T-helper 17 cell (primary cell): ENCODE data around the gene CDH11. TPM values are rescaled to one million over a fixed set of nuclear protein-coding genes. Genes with fewer than 3 reads are reported as not detected.

Experiments
- ATAC-seq: fragments of 150-1000 bp; cut with Tn5 transposase; 2 replicates; pipeline ENCODE4 v1.10.0; 2021; ENCODE audit warnings: mild to moderate bottlenecking, moderate library complexity
- DNase-seq, 3 donors: peaks; one replicate each; pipeline versions ENCODE4 v3.0.0 to v3.0.0-alpha.2; 2020 to 2021
- H3K9me3 ChIP-seq: one replicate; pipeline ENCODE4 v1.7.0; 2013; ENCODE audit warnings: low read length, mild to moderate bottlenecking; ENCODE audit not compliant: control insufficient read depth, poor library complexity, severe bottlenecking
- H3K27ac Mint-ChIP-seq: one replicate; pipeline ENCODE4 v1.8.0; 2022; ENCODE audit warnings: mild to moderate bottlenecking, moderate library complexity, mixed read lengths
- H3K27me3 Mint-ChIP-seq: one replicate; pipeline ENCODE4 v1.8.0; 2022; ENCODE audit warnings: mixed read lengths
- H3K36me3 Mint-ChIP-seq: one replicate; pipeline ENCODE4 v1.8.0; 2022; ENCODE audit warnings: low read depth, mixed read lengths
- H3K4me1 Mint-ChIP-seq: one replicate; pipeline ENCODE4 v1.8.0; 2022; ENCODE audit warnings: mild to moderate bottlenecking, mixed read lengths
- H3K4me3 Mint-ChIP-seq: one replicate; pipeline ENCODE4 v1.8.0; 2022; ENCODE audit warnings: mild to moderate bottlenecking, moderate library complexity, mixed read lengths
- total RNA-seq, 4 donors: library from RNA in 2 of 4; stranded (reverse) in 2 of 4; gene quantifications; one replicate each; pipeline ENCODE4 v1.2.3 and lab custom pipeline; 2022 to 2026

The CDH11 gene
- total RNA-seq = not detected
- total RNA-seq (lab: John Stamatoyannopoulos, UW) = 0 to 0.12 reads per million in 2 donors

- Mint-ChIP-seq H3K36me3 (peaks cover 4% of the 10 kb centered on the region), H3K27ac (no peak within 1 kb of the TSS), H3K4me1 (no peaks in the 10 kb centered on the region), H3K27me3 (peaks cover 29% of the 10 kb centered on the region), H3K4me3 (no peak within 1 kb of the TSS)
- no peaks in the 10 kb centered on the region for H3K9me3 ChIP-seq
- ATAC-seq (no peak), DNase-seq (no peak)
Observed at GRCh38 chr16:65121870-65122723, at the start of gene CDH11. Gene CDH11 (minus strand): TSS chr16:65122063. CDS start chr16:65004869, 117,194 bp downstream.

GRCh38 chr16:65154321-65154720 is 32.5 kb upstream of the CDH11 start:
- ATAC-seq = no peak
- no peak for DNase-seq
- no peaks in the 10 kb centered on the region for H3K4me1 Mint-ChIP-seq
- no peaks in the 10 kb centered on the region for H3K9me3 ChIP-seq
- no peaks in the 10 kb centered on the region for H3K36me3 Mint-ChIP-seq
- H3K4me3 Mint-ChIP-seq = no peak overlapping the region
- no peaks in the 10 kb centered on the region for H3K27me3 Mint-ChIP-seq
- H3K27ac Mint-ChIP-seq = no peak overlapping the region

- no peak for ATAC-seq
Observed at GRCh38 chr16:65153365-65154105, 31.7 kb upstream of the CDH11 start.

GRCh38 chr16:65148804-65149203 is 26.9 kb upstream of the CDH11 start:
- H3K9me3 ChIP-seq = no peaks in the 10 kb centered on the region
- no peaks in the 10 kb centered on the region for H3K36me3 Mint-ChIP-seq
- no peak overlapping the region for H3K27ac Mint-ChIP-seq
- no peak overlapping the region for H3K4me3 Mint-ChIP-seq
- no peak for ATAC-seq
- H3K4me1 Mint-ChIP-seq = no peaks in the 10 kb centered on the region
- no peak for DNase-seq
- H3K27me3 Mint-ChIP-seq = no peaks in the 10 kb centered on the region

More at GRCh38 chr16:65153365-65154105, 31.7 kb upstream of the CDH11 start:
- Mint-ChIP-seq H3K27me3 (no peaks in the 10 kb centered on the region), H3K4me1 (no peaks in the 10 kb centered on the region), H3K27ac (no peak overlapping the region), H3K4me3 (no peak overlapping the region), H3K36me3 (no peaks in the 10 kb centered on the region)
- no peak for DNase-seq
- no peaks in the 10 kb centered on the region for H3K9me3 ChIP-seq

- ATAC-seq = no peak
- no peaks in the 10 kb centered on the region for H3K36me3 Mint-ChIP-seq
- no peaks in the 10 kb centered on the region for H3K4me1 Mint-ChIP-seq
- H3K4me3 Mint-ChIP-seq = no peak overlapping the region
- DNase-seq = no peak
- no peaks in the 10 kb centered on the region for H3K27me3 Mint-ChIP-seq
- H3K27ac Mint-ChIP-seq = no peak overlapping the region
- no peaks in the 10 kb centered on the region for H3K9me3 ChIP-seq
Observed at GRCh38 chr16:65142276-65142675, 20.4 kb upstream of the CDH11 start.

- H3K36me3 Mint-ChIP-seq = no peaks in the 10 kb centered on the region
- no peak for ATAC-seq
- H3K27ac Mint-ChIP-seq = no peak overlapping the region
Observed at GRCh38 chr16:65136681-65137080, 14.8 kb upstream of the CDH11 start.

GRCh38 chr16:65126845-65127624 is 5.2 kb upstream of the CDH11 start:
- Mint-ChIP-seq H3K4me1 (no peaks in the 10 kb centered on the region), H3K27me3 (peaks cover 12% of the 10 kb centered on the region), H3K4me3 (no peak overlapping the region), H3K36me3 (no peaks in the 10 kb centered on the region), H3K27ac (no peak overlapping the region)
- no peak for ATAC-seq
- no peaks in the 10 kb centered on the region for H3K9me3 ChIP-seq
- DNase-seq = no peak

More at GRCh38 chr16:65136681-65137080, 14.8 kb upstream of the CDH11 start:
- H3K4me1 Mint-ChIP-seq = no peaks in the 10 kb centered on the region
- no peaks in the 10 kb centered on the region for H3K9me3 ChIP-seq
- no peak for DNase-seq
- no peak overlapping the region for H3K4me3 Mint-ChIP-seq
- no peaks in the 10 kb centered on the region for H3K27me3 Mint-ChIP-seq

GRCh38 chr16:65125871-65126270 is 4.0 kb upstream of the CDH11 start:
- Mint-ChIP-seq H3K4me3 (no peak overlapping the region), H3K36me3 (peaks cover 2% of the 10 kb centered on the region), H3K27me3 (peaks cover 12% of the 10 kb centered on the region), H3K27ac (no peak overlapping the region), H3K4me1 (no peaks in the 10 kb centered on the region)
- DNase-seq = no peak
- ATAC-seq = no peak
- H3K9me3 ChIP-seq = no peaks in the 10 kb centered on the region

GRCh38 chr16:65125322-65125721 is 3.5 kb upstream of the CDH11 start:
- no peak for ATAC-seq

GRCh38 chr16:65124596-65124995 is 2.7 kb upstream of the CDH11 start:
- H3K27ac Mint-ChIP-seq = no peak overlapping the region
- H3K4me1 Mint-ChIP-seq = no peaks in the 10 kb centered on the region
- H3K4me3 Mint-ChIP-seq = no peak overlapping the region
- no peak for DNase-seq
- peaks cover 4% of the 10 kb centered on the region for H3K36me3 Mint-ChIP-seq
- H3K9me3 ChIP-seq = no peaks in the 10 kb centered on the region
- no peak for ATAC-seq
- H3K27me3 Mint-ChIP-seq = peaks cover 23% of the 10 kb centered on the region

More at GRCh38 chr16:65125322-65125721, 3.5 kb upstream of the CDH11 start:
- DNase-seq = no peak
- no peaks in the 10 kb centered on the region for H3K9me3 ChIP-seq
- Mint-ChIP-seq H3K27me3 (peaks cover 17% of the 10 kb centered on the region), H3K36me3 (peaks cover 2% of the 10 kb centered on the region), H3K4me3 (no peak overlapping the region), H3K4me1 (no peaks in the 10 kb centered on the region), H3K27ac (no peak overlapping the region)

GRCh38 chr16:65124212-65124548 is 2.3 kb upstream of the CDH11 start:
- Mint-ChIP-seq H3K36me3 (peaks cover 4% of the 10 kb centered on the region), H3K27ac (no peak overlapping the region), H3K4me3 (no peak overlapping the region), H3K4me1 (no peaks in the 10 kb centered on the region), H3K27me3 (peaks cover 23% of the 10 kb centered on the region)
- DNase-seq (no peak), ATAC-seq (no peak)
- no peaks in the 10 kb centered on the region for H3K9me3 ChIP-seq

GRCh38 chr16:65123396-65124211 is 1.7 kb upstream of the CDH11 start:
- peaks cover 23% of the 10 kb centered on the region for H3K27me3 Mint-ChIP-seq
- ATAC-seq (no peak), DNase-seq (no peak)
- no peaks in the 10 kb centered on the region for H3K4me1 Mint-ChIP-seq
- H3K4me3 Mint-ChIP-seq = no peak overlapping the region
- H3K9me3 ChIP-seq = no peaks in the 10 kb centered on the region
- no peak overlapping the region for H3K27ac Mint-ChIP-seq
- peaks cover 4% of the 10 kb centered on the region for H3K36me3 Mint-ChIP-seq
